Fibroblast of lung (primary cell): Measurements from ENCODE around the gene DLK2.

Source experiments
- CTCF ChIP-seq, 2 donors: IDR thresholded peaks in 1 of 2; conservative IDR thresholded peaks in 1 of 2; 1 replicate in 1 of 2; 2 replicates in 1 of 2; pipeline ENCODE4 v1.5.1; 2011 to 2012; ENCODE audit warnings: low read length in 2 of 2, control low read depth in 1 of 2, inconsistent platforms in 1 of 2, low read depth in 1 of 2, mild to moderate bottlenecking in 1 of 2
- EZH2 ChIP-seq: IDR thresholded peaks from 2 replicates; pipeline ENCODE4 v1.5.1; 2012; ENCODE audit warnings: low read length, control low read depth, mild to moderate bottlenecking; ENCODE audit errors: missing control alignments

GRCh38 chr6:43435682-43436437 is 19.5 kb downstream of the DLK2 start:
- TF ChIP-seq CTCF (conservative IDR thresholded peaks at IDR 0.05 in 1 of 2, IDR thresholded peaks at IDR 0.05 in 1 of 2; ENCODE audit: low read depth in 1 of 2, low read length in 2 of 2) (no peak), EZH2 (no peak)
